Fibroblast of mammary gland (primary cell): ENCODE results near the gene C11orf52.
A peak's percentile ranks its signal among the peaks of the same experiment; 100 is the strongest.

Experiments used
- DNase-seq: peaks from one replicate; pipeline ENCODE4 v3.0.0-alpha.2; 2010; ENCODE audit warnings: low read depth
- H3K4me3 ChIP-seq: 2 replicates; pipeline ENCODE4 v1.5.1; 2011; ENCODE audit warnings: low read depth, mild to moderate bottlenecking, low read length, moderate library complexity; ENCODE audit not compliant: control insufficient read depth
- CTCF ChIP-seq: conservative IDR thresholded peaks from 2 replicates; pipeline ENCODE4 v1.5.1; 2011; ENCODE audit warnings: low read depth, low read length, inconsistent platforms; ENCODE audit not compliant: control insufficient read depth, insufficient read depth

Gene C11orf52

GRCh38 chr11:111937844-111938243, 19.1 kb downstream of the C11orf52 start:
- DNase-seq = no peak
- TF ChIP-seq CTCF = no peak
- H3K4me3 ChIP-seq = peak overlapping the region; percentile 56

- no peak for TF ChIP-seq CTCF
- DNase-seq = peak; percentile 83
- peak overlapping the region; percentile 56 for H3K4me3 ChIP-seq
These were observed 20.0 kb downstream of the C11orf52 start for GRCh38 chr11:111938687-111939160.

GRCh38 chr11:111939836-111940604, 21.3 kb downstream of the C11orf52 start:
- H3K4me3 ChIP-seq = no peak overlapping the region
- no peak for TF ChIP-seq CTCF
- peak; percentile 96 for DNase-seq

- no peak for TF ChIP-seq CTCF
These were observed 23.2 kb downstream of the C11orf52 start for GRCh38 chr11:111941963-111942362.

GRCh38 chr11:111942829-111943228, 24.1 kb downstream of the C11orf52 start:
- TF ChIP-seq CTCF = no peak
- DNase-seq = peak; percentile 88
- no peak overlapping the region for H3K4me3 ChIP-seq

More at GRCh38 chr11:111941963-111942362, 23.2 kb downstream of the C11orf52 start:
- DNase-seq = no peak
- no peak overlapping the region for H3K4me3 ChIP-seq

GRCh38 chr11:111944139-111944538, 25.4 kb downstream of the C11orf52 start:
- DNase-seq = peak; percentile 85
- TF ChIP-seq CTCF = no peak
- peak overlapping the region; percentile 16 for H3K4me3 ChIP-seq

GRCh38 chr11:111944651-111945051, 25.9 kb downstream of the C11orf52 start:
- peak; percentile 98 for DNase-seq
- no peak for TF ChIP-seq CTCF
- no peak overlapping the region for H3K4me3 ChIP-seq
